HFF-Myc (cell line): ENCODE measurements around the gene LGR5.

Experiments used
- DNase-seq: peaks from one replicate; pipeline ENCODE4 v3.0.0-alpha.2; 2011; ENCODE audit warnings: low read depth; ENCODE audit errors: extremely low read depth
- H3K4me3 ChIP-seq: replicated peaks from 2 replicates; pipeline ENCODE4 v1.5.1; 2011; ENCODE audit warnings: low read depth, mild to moderate bottlenecking, control low read depth, low read length
- CTCF ChIP-seq: IDR thresholded peaks from 2 replicates; pipeline ENCODE4 v1.5.1; 2012; ENCODE audit warnings: mild to moderate bottlenecking, low read depth, low read length, control low read depth; ENCODE audit errors: missing control alignments

LGR5 gene

GRCh38 chr12:71536939-71537622 is 97.5 kb downstream of the LGR5 start:
- no peak for TF ChIP-seq CTCF
- H3K4me3 ChIP-seq = no peak overlapping the region
- no peak for DNase-seq

GRCh38 chr12:71538807-71539206 is 99.2 kb downstream of the LGR5 start:
- no peak for DNase-seq
- TF ChIP-seq CTCF = no peak
- H3K4me3 ChIP-seq = no peak overlapping the region

GRCh38 chr12:71541583-71541982 is 102.0 kb downstream of the LGR5 start:
- no peak for DNase-seq
- H3K4me3 ChIP-seq = no peak overlapping the region
- no peak for TF ChIP-seq CTCF

- no peak for DNase-seq
- no peak for TF ChIP-seq CTCF
- H3K4me3 ChIP-seq = no peak overlapping the region
Measured at GRCh38 chr12:71546322-71546861, 106.8 kb downstream of the LGR5 start.

- DNase-seq = no peak
- no peak for TF ChIP-seq CTCF
- no peak overlapping the region for H3K4me3 ChIP-seq
Measured at GRCh38 chr12:71548893-71549292, 109.3 kb downstream of the LGR5 start.

- DNase-seq = no peak
- H3K4me3 ChIP-seq = no peak overlapping the region
- peak; percentile 27 for TF ChIP-seq CTCF
Measured at GRCh38 chr12:71551529-71551928, 111.9 kb downstream of the LGR5 start.
